Liver (tissue), 9 donors: ENCODE measurements around the gene MSANTD7. TPM values are rescaled to one million over a fixed set of nuclear protein-coding genes. Genes with fewer than 3 reads are reported as not detected.
"Not testable (repeated sequence)": the region's sequence is repeated elsewhere in the genome, so short reads cannot be mapped to it uniquely, and the experiment has no call there.

Experiments used
- DNase-seq: peaks from one replicate; pipeline ENCODE4 v3.0.0-alpha.2; 2017; ENCODE audit warnings: low spot score
- H3K27ac ChIP-seq, 2 donors: one replicate each; pipeline ENCODE4 v1.7.0; 2013; ENCODE audit warnings: inconsistent platforms in 2 of 2, low read length in 2 of 2, control low read depth in 1 of 2, low read depth in 1 of 2, mild to moderate bottlenecking in 1 of 2
- H3K27me3 ChIP-seq, 4 donors: one replicate each; pipeline versions ENCODE4 v1.6.1 to v1.7.0; 2013; ENCODE audit warnings: low read length in 3 of 4, inconsistent platforms in 1 of 4, mild to moderate bottlenecking in 1 of 4, moderate library complexity in 1 of 4; ENCODE audit not compliant: control insufficient read depth in 4 of 4, insufficient read depth in 4 of 4
- H3K36me3 ChIP-seq, 4 donors: one replicate each; pipeline versions ENCODE4 v1.6.1 to v1.7.0; 2013; ENCODE audit warnings: low read length in 3 of 4, mild to moderate bottlenecking in 3 of 4, low read depth in 1 of 4, moderate library complexity in 1 of 4; ENCODE audit not compliant: control insufficient read depth in 4 of 4, insufficient read depth in 3 of 4
- H3K4me1 ChIP-seq, 4 donors: one replicate each; pipeline versions ENCODE4 v1.6.1 to v1.7.0; 2013; ENCODE audit warnings: low read length in 3 of 4, mild to moderate bottlenecking in 3 of 4, moderate library complexity in 1 of 4; ENCODE audit not compliant: control insufficient read depth in 4 of 4, insufficient read depth in 4 of 4
- H3K4me3 ChIP-seq, 3 donors: one replicate each; pipeline versions ENCODE4 v1.6.1 to v1.7.0; 2013; ENCODE audit warnings: low read length in 3 of 3, control low read depth in 1 of 3, low read depth in 1 of 3, mild to moderate bottlenecking in 1 of 3
- H3K9ac ChIP-seq, 2 donors: one replicate each; pipeline ENCODE4 v1.7.0; 2013; ENCODE audit warnings: low read length in 2 of 2, mild to moderate bottlenecking in 2 of 2, moderate library complexity in 2 of 2, control low read depth in 1 of 2, low read depth in 1 of 2
- H3K9me3 ChIP-seq, 4 donors: one replicate each; pipeline versions ENCODE4 v1.6.1 to v1.7.0; 2013; ENCODE audit warnings: low read length in 3 of 4; ENCODE audit not compliant: control insufficient read depth in 4 of 4
- EGR1 ChIP-seq, 2 donors: IDR thresholded peaks; 2 replicates each; pipeline ENCODE4 v1.6.1; 2016 to 2018; ENCODE audit warnings: antibody characterized with exemption in 2 of 2, low read depth in 2 of 2
- FOXA1 ChIP-seq: IDR thresholded peaks from 2 replicates; pipeline ENCODE4 v1.6.1; 2016; ENCODE audit warnings: antibody characterized with exemption
- FOXA2 ChIP-seq: IDR thresholded peaks from 2 replicates; pipeline ENCODE4 v1.6.1; 2016; ENCODE audit warnings: antibody characterized with exemption
- GABPA ChIP-seq, 2 donors: IDR thresholded peaks in 1 of 2; conservative IDR thresholded peaks in 1 of 2; 2 replicates each; pipeline ENCODE4 v1.6.1; 2016; ENCODE audit warnings: antibody characterized with exemption in 2 of 2, mild to moderate bottlenecking in 1 of 2, moderate library complexity in 1 of 2
- HNF4A ChIP-seq, 2 donors: conservative IDR thresholded peaks; 2 replicates each; pipeline ENCODE4 v1.6.1; 2016; ENCODE audit warnings: antibody characterized with exemption in 2 of 2, mild to moderate bottlenecking in 2 of 2
- HNF4G ChIP-seq: IDR thresholded peaks from 2 replicates; pipeline ENCODE4 v1.6.1; 2016; ENCODE audit warnings: antibody characterized with exemption
- JUND ChIP-seq, 2 donors: IDR thresholded peaks; 2 replicates each; pipeline ENCODE4 v1.6.1; 2016; ENCODE audit warnings: antibody characterized with exemption in 2 of 2
- RAD21 ChIP-seq, 2 donors: IDR thresholded peaks; 2 replicates each; pipeline ENCODE4 v1.6.1; 2016; ENCODE audit warnings: antibody characterized with exemption in 2 of 2, mild to moderate bottlenecking in 2 of 2
- SP1 ChIP-seq: IDR thresholded peaks from 2 replicates; pipeline ENCODE4 v1.6.1; 2018; ENCODE audit warnings: antibody characterized with exemption, mild to moderate bottlenecking
- TAF1 ChIP-seq: conservative IDR thresholded peaks from 2 replicates; pipeline ENCODE4 v1.6.1; 2016; ENCODE audit warnings: antibody characterized with exemption, mild to moderate bottlenecking
- WGBS: extraction: QIAGEN DNeasy Blood & Tissue Kit; methylation state at CpG from one replicate; pipeline ENCODE4 v1.1.7; 2013; 5-methylcytosine and 5-hydroxymethylcytosine counted together
- polyA plus RNA-seq, 2 donors: library from polyadenylated mRNA; stranded (reverse) in 1 of 2; unstranded in 1 of 2; fragments of 200-250 nt in 1 of 2; fragments of >200 nt in 1 of 2; fragmentation: Nextera tagmentation in 1 of 2; extraction: Ambion mirVana in 1 of 2; gene quantifications; one replicate each; pipeline versions ENCODE4 v1.2.1 to v1.2.3, GENCODE V29; 2013 to 2015
- total RNA-seq, 2 donors: library from RNA; depleted of rRNA; stranded (reverse); fragments of >200 nt; gene quantifications; one replicate each; pipeline ENCODE4 v1.2.3, GENCODE V29; 2014
- TF ChIP-seq, protein P1 (sequence below): IDR thresholded peaks from 2 replicates; pipeline ENCODE4 v1.6.1; 2016; ENCODE audit warnings: antibody characterized with exemption
- TF ChIP-seq, protein P2 (sequence below): IDR thresholded peaks from 2 replicates; pipeline ENCODE4 v1.6.1; 2016; ENCODE audit warnings: antibody characterized with exemption
- TF ChIP-seq, protein P3 (sequence below): fragments of 150-350 bp; IDR thresholded peaks from 2 replicates; pipeline ENCODE4 v1.5.1; 2017; ENCODE audit warnings: improper control_type of control experiment, low read depth, low read length; ENCODE audit not compliant: missing input control
- TF ChIP-seq, protein P4 (sequence below): IDR thresholded peaks from 2 replicates; pipeline ENCODE4 v1.6.1; 2016; ENCODE audit warnings: antibody characterized with exemption
- TF ChIP-seq, protein P5 (sequence below): IDR thresholded peaks from 2 replicates; pipeline ENCODE4 v1.6.1; 2016; ENCODE audit warnings: antibody characterized with exemption, mild to moderate bottlenecking
- donor health status: healthy.
- donor health status: healthy.
- donor health status: healthy.
- donor health status: healthy.
- donor health status: healthy.

MSANTD7 gene
- total and polyA plus RNA-seq, 4 donors, result 0.82 to 8.5 (median 3.5) TPM

DNA sequence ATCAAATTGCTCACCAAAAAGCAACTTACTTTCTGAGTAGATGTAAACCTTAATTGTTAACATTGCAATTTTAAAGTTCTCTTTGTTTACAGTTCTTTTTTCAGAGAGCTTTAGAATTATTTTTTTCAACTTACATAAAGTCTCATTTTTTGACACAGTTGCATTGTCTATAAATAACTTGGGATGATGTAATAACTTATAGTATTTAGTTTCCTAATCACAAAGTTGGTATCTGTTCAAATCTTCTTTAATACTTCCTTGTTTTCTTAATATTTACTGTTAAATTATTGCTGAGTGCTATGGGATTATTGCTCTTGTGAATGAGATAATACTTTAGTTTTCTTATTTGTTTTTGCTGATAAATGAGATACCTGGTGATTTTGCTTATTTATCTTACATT lies 21.7 kb downstream of the MSANTD7 start:
- no peak for DNase-seq
- H3K27me3 ChIP-seq, result no peaks in the 10 kb centered on the region
- H3K9ac ChIP-seq, result no peak overlapping the region
- TF ChIP-seq, protein P1, sequence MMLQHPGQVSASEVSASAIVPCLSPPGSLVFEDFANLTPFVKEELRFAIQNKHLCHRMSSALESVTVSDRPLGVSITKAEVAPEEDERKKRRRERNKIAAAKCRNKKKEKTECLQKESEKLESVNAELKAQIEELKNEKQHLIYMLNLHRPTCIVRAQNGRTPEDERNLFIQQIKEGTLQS, result no peak
- TF ChIP-seq, protein P2, sequence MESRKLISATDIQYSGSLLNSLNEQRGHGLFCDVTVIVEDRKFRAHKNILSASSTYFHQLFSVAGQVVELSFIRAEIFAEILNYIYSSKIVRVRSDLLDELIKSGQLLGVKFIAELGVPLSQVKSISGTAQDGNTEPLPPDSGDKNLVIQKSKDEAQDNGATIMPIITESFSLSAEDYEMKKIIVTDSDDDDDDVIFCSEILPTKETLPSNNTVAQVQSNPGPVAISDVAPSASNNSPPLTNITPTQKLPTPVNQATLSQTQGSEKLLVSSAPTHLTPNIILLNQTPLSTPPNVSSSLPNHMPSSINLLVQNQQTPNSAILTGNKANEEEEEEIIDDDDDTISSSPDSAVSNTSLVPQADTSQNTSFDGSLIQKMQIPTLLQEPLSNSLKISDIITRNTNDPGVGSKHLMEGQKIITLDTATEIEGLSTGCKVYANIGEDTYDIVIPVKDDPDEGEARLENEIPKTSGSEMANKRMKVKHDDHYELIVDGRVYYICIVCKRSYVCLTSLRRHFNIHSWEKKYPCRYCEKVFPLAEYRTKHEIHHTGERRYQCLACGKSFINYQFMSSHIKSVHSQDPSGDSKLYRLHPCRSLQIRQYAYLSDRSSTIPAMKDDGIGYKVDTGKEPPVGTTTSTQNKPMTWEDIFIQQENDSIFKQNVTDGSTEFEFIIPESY, result no peak
- H3K9me3 ChIP-seq, result no peaks in the 10 kb centered on the region
- no peak overlapping the region for H3K27ac ChIP-seq
- H3K4me1 ChIP-seq, result no peaks in the 10 kb centered on the region
- H3K36me3 ChIP-seq, result peaks cover 0 to 18% (median 6%) of the 10 kb centered on the region in 4 donors
- H3K4me3 ChIP-seq, result no peak overlapping the region

DNA sequence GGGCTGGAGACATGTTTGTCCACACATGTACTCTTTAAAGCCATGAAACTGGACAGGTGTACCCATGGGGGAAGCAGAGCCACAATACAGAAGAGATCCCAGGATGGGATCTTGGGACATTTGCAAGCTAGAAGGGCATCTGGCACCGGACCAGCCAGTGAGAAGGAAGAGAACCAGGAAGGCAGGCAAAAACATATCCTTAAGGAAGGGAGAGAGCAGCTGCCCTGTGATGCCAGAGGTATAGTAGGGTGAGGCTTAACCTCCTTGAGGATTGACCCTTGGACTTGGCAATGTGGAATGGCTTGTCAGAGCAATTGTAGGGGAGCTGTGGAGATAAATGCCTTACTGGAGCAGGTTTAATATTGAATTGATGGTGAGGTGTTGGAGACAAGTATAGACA lies 22.7 kb downstream of the MSANTD7 start:
- no peak overlapping the region for H3K27ac ChIP-seq
- H3K4me1 ChIP-seq, result no peaks in the 10 kb centered on the region
- no peaks in the 10 kb centered on the region for H3K27me3 ChIP-seq
- TF ChIP-seq, protein P1, result no peak
- no peak for TF ChIP-seq TAF1
- no peak for TF ChIP-seq SP1
- TF ChIP-seq, protein P3, sequence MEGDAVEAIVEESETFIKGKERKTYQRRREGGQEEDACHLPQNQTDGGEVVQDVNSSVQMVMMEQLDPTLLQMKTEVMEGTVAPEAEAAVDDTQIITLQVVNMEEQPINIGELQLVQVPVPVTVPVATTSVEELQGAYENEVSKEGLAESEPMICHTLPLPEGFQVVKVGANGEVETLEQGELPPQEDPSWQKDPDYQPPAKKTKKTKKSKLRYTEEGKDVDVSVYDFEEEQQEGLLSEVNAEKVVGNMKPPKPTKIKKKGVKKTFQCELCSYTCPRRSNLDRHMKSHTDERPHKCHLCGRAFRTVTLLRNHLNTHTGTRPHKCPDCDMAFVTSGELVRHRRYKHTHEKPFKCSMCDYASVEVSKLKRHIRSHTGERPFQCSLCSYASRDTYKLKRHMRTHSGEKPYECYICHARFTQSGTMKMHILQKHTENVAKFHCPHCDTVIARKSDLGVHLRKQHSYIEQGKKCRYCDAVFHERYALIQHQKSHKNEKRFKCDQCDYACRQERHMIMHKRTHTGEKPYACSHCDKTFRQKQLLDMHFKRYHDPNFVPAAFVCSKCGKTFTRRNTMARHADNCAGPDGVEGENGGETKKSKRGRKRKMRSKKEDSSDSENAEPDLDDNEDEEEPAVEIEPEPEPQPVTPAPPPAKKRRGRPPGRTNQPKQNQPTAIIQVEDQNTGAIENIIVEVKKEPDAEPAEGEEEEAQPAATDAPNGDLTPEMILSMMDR, result no peak
- no peak for TF ChIP-seq RAD21 (IDR thresholded peaks at IDR 0.05)
- TF ChIP-seq JUND (IDR thresholded peaks at IDR 0.05), result no peak
- no peak for TF ChIP-seq FOXA2
- no peak for TF ChIP-seq GABPA (IDR thresholded peaks at IDR 0.05 in 1 of 2, conservative IDR thresholded peaks at IDR 0.05 in 1 of 2)
- TF ChIP-seq, protein P2, result no peak
- TF ChIP-seq EGR1 (IDR thresholded peaks at IDR 0.05; ENCODE audit: low read depth in 2 of 2), result no peak
- no peak for TF ChIP-seq HNF4A (conservative IDR thresholded peaks at IDR 0.05)
- TF ChIP-seq, protein P4, sequence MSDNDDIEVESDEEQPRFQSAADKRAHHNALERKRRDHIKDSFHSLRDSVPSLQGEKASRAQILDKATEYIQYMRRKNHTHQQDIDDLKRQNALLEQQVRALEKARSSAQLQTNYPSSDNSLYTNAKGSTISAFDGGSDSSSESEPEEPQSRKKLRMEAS, result no peak
- no peak for TF ChIP-seq FOXA1
- TF ChIP-seq, protein P5, sequence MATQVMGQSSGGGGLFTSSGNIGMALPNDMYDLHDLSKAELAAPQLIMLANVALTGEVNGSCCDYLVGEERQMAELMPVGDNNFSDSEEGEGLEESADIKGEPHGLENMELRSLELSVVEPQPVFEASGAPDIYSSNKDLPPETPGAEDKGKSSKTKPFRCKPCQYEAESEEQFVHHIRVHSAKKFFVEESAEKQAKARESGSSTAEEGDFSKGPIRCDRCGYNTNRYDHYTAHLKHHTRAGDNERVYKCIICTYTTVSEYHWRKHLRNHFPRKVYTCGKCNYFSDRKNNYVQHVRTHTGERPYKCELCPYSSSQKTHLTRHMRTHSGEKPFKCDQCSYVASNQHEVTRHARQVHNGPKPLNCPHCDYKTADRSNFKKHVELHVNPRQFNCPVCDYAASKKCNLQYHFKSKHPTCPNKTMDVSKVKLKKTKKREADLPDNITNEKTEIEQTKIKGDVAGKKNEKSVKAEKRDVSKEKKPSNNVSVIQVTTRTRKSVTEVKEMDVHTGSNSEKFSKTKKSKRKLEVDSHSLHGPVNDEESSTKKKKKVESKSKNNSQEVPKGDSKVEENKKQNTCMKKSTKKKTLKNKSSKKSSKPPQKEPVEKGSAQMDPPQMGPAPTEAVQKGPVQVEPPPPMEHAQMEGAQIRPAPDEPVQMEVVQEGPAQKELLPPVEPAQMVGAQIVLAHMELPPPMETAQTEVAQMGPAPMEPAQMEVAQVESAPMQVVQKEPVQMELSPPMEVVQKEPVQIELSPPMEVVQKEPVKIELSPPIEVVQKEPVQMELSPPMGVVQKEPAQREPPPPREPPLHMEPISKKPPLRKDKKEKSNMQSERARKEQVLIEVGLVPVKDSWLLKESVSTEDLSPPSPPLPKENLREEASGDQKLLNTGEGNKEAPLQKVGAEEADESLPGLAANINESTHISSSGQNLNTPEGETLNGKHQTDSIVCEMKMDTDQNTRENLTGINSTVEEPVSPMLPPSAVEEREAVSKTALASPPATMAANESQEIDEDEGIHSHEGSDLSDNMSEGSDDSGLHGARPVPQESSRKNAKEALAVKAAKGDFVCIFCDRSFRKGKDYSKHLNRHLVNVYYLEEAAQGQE, result no peak
- no peak for TF ChIP-seq HNF4G
- no peak overlapping the region for H3K9ac ChIP-seq
- no peak overlapping the region for H3K4me3 ChIP-seq
- WGBS, result 93% methylated on average over 1 of the region's 1 CpG
- peaks cover 0 to 14% (median 6%) of the 10 kb centered on the region in 4 donors for H3K36me3 ChIP-seq
- no peaks in the 10 kb centered on the region for H3K9me3 ChIP-seq
- DNase-seq, result no peak

DNA sequence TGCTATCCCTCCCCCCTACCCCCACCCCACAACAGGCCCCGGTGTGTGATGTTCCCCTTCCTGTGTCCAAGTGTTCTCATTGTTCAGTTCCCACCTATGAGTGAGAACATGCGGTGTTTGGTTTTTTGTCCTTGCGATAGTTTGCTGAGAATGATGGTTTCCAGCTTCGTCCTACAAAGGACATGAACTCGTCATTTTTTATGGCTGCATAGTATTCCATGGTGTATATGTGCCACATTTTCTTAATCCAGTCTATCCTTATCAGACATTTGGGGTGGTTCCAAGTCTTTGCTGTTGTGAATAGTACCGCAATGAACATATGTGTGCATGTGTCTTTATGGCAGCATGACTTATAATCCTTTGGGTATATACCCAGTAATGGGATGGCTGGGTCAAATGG lies 26.4 kb downstream of the MSANTD7 start:
- peaks cover 0 to 19% (median 13%) of the 10 kb centered on the region in 4 donors for H3K36me3 ChIP-seq
- not testable (repeated sequence) for H3K4me1 ChIP-seq, DNase-seq, H3K9me3 ChIP-seq, H3K27me3 ChIP-seq, H3K27ac ChIP-seq, H3K9ac ChIP-seq, H3K4me3 ChIP-seq
- 98% methylated on average over 6 of the region's 6 CpGs for whole genome bisulfite sequencing
